Islet precursor cell (in vitro differentiated cells): ENCODE data around the gene PRKD3.

ENCODE experiments used
- DNase-seq: peaks from one replicate; pipeline ENCODE4 v3.0.0-alpha.2; 2018

Gene PRKD3

DNA sequence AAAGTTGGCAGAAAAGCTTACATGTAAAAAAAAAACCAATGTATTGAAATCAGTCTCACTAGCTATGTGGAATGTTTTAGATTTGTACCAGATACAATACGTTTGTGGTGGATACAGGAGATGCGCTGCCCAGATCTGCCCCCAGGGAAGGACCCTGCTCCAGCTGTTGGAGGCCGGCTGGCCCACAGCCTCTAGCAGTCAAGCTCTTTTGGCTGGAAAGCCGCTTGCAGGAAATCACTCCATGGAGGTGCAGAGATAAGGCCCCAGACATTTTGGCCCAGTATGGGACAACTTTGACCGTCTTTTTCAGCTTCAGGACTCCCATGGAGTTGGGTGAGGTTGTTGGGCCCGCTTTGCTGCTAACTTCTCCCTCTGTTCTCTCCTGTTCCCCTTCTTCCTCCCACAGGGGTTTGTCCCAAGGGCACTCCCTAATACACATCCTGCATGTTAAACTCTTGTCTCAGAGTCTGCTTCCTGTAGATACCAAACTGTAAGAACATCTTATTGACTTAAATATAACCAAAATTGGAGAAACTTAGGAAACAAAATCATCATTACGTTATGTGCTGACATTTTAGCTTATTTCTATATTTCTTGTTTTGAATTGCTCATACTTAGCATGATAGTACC is 18.1 kb upstream of the PRKD3 start:
- DNase-seq = no peak

GRCh38 chr2:37340637-37341036 is 16.0 kb upstream of the PRKD3 start:
- no peak for DNase-seq

GRCh38 chr2:37338933-37339332 is 14.3 kb upstream of the PRKD3 start:
- DNase-seq = no peak

DNA sequence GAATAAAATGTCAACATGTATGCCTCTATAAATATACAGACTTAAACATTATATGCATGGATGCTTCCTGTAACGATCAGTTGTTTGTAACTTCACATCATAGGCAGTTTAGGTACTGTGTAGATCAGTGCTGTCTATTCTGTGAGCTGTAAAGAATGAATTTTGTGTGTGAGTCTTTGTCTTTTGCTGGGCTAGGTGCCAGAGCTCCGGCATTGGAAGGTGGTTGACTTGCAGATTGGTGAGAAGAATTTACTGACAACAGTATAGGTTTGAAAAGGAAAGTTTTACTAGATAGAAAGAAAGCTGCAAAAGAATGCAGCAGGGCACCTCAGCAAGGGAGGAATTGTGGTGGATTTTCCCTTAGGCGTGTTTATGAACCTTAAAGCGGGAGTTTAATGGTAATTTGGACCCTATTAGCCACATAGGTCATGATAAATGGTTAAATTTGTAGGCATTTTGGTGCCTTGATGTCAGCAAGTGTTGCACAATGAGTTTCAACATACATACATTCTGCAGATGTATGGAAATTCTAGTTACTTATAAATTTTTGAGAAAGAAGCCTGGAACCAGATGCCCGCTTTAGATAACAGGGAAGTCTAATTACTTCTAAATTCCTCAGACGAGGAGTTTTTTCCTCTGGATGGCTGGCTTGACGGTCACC is 13.1 kb upstream of the PRKD3 start:
- peak; percentile 62 for DNase-seq

DNA sequence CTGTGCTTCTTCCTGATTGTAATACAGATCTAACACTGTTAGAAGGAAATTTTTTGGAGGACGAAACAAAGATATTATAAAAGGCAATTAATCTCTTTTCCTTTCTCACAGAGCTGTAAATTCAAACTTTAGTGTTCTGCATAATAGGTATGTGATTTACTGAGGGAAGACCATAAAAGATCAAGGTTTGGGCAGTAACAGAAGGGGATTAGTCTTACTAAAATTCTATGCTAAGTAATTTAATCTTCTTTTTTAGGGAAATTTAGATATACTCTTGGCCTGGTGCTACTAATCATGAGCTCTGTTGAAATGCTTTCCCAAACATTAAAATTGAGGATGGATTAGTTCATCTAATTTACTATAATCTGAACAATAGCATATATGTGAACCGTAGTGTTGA is 11.0 kb upstream of the PRKD3 start:
- no peak for DNase-seq

- DNase-seq = no peak
Measured at GRCh38 chr2:37333256-37333655, 8.6 kb upstream of the PRKD3 start.

- DNase-seq = no peak
Measured at GRCh38 chr2:37332560-37332959, 7.9 kb upstream of the PRKD3 start.

DNA sequence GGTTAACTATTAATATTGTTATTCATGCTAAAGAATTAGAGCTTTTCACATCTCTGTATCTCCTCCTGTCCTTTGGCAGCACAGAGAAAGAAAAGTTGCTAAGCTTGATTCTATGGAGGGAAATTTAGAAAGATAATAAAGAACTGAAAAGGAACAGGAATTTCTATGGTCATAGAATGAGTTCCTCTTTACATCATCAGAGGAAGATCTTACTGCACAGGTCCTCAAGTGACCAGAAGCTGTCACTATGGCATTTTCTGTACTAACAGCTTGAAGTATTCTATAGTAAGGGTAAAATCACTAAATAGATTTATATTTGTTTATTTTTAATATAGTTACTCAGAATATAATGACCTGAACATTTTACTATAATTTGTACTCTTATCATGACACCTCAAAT is 6.0 kb upstream of the PRKD3 start:
- no peak for DNase-seq

DNA sequence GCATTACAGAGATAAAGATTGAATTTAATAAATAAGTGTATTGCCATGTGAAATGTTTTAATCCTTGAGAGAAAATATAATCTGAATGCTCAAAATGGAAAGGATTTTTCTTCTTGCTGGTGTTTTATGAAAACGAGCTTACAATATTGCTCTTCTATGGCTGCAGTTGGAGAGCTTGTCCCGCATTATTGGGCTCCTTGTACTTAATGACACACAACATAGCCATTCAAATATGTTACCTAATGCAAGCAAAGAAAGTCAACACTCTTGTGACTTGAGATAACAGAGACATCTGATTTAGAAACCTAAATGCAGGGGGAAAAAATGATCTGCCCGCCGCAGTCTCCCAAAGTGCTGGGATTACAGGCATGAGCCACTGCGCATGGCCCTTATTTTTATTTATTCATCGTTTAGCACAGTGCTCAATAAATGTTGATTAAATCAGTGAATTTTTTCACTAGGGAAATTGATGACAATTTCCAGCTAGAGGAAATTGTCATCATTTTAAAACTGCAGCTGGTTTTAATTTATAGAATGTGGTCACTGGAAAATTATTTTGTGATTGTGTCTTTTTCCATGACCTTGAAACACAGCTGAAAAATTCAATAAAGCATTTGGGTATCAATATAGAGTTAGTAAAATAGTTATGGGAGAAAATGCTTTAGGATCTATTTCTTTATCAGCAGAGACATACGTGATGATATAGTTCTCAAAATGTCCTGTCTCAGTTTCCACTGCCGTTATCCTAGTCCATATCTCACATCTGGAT is 2.4 kb upstream of the PRKD3 start:
- DNase-seq = no peak

GRCh38 chr2:37326285-37326684 is 1.7 kb upstream of the PRKD3 start:
- DNase-seq = no peak

- DNase-seq = no peak
Measured at GRCh38 chr2:37325625-37326071, 1.0 kb upstream of the PRKD3 start.

GRCh38 chr2:37324536-37324785 is 172 bp downstream of the PRKD3 start:
- DNase-seq = no peak

DNA sequence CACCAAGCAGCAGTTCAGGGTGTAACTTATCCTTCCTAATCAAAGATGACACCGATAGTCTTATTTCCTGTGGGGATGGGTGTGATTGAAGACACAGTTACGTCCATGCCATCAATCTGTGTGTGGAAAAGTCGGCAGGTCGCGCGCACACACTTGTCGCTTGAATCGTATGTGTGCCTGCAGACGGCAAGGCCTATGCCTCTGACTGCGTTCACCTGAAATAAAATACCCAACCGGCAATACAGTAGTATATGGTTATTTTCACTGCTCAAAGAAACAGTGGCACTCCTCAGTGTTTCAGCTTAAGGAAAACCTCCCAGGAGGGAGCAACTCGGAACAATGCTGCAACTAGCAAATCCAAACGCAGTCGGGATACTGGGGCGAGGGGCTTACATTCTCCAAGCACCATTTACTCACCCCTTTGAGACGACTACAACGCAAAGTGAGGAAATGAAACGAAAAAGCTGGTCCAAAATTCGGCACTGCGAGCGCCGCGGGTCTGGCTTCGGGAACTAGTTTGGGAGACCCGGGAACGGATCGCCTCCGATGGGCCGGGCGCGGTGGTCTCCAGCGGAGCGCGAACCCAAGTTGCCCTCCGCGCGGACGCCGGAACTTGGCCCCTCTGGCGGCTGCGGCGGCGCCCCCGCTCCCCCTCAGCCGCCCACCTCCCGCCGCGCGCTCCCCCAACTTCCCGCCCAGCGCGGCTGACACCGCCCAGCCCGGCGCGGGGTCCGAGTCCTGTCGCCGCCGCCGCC is 675 bp downstream of the PRKD3 start:
- DNase-seq = peak; percentile 64

GRCh38 chr2:37323176-37323780 is 1.4 kb downstream of the PRKD3 start:
- no peak for DNase-seq

DNA sequence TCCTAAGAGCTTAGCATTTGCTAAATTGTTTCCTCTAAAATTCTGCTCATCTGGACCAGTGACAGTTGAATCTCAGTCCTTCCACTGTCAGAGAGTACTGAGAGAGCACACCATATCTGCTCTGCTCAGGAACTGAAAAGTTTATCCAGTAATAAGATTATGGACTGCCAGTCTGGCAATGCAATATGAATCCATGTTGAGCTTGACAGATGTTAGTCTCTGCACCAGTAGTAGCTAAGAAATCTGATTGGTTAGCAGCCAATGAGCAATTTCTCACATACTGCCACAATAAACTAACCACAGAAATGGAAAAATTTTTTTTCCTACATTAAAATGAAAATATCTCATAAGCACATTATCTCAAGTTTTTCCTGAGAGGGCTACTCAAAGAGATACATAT is 2.3 kb downstream of the PRKD3 start:
- no peak for DNase-seq

DNA sequence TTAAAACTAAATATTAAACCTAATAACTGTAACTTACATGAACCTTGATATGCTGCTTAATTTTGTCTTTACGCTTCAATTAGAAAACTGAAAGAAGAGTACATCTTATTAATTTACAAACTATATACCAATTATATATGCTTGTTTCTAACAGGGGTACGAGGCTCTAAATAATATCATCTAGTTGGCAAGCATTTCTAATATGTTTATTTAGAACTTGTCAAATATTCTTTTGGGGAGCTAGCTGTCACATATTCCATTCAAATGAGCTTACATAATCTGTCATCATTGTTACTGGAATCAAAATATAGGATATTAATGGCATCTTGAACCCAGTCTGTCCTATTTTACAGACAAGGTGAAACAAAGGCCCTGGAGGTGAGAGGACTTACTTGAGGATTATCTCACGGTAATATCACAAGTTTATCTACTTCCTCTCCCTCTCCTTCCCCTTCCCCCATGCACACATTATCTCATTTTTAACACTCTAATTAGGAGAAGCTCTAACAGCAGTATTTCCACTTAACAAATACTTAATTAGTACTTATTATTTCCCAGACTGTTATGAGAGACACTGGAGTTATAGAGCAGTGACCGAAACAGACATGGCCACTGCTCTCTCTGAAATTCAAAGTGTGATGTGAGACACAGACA is 3.5 kb downstream of the PRKD3 start:
- no peak for DNase-seq

DNA sequence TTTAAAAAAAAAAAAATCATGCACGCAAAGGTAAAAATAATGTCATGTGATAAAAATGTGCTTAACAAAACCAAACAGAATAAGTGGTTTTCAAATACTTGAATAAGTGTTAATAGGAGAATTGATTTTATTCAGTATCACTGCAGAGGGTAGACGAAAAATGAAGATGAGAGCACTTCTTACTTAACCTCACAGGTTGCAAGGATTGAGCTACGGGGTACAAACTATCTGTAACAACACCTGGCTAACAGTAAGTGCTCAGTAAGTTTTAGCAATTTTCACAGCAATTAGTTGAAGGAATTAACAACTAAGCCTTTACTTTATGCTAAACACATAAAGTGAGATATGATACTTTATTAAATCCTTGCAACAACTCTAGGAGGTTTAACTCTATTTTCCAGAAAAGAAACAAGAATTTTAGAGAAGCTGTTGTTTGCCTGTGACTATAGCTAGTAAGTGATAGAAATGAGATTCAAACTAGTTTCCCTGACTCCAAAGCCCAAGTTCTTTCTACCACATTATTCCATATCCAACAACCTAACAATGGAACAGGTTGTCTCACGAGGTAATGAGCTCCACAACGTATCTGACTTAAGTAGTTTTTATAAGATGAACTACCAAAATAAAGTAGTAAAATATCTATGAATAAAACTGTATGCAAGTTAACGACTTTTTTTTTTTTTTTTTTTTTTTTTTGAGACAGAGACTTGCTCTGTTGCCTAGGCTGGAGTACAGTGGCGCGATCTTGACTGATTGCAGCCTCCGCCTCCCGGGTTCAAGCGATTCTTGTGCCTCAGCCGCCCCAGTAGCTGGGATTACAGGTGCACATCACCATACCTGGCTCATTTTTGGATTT is 4.7 kb downstream of the PRKD3 start:
- DNase-seq = no peak

- no peak for DNase-seq
Measured at GRCh38 chr2:37318401-37318800, 6.2 kb downstream of the PRKD3 start.

- no peak for DNase-seq
Measured at GRCh38 chr2:37317746-37318145, 6.9 kb downstream of the PRKD3 start.

DNA sequence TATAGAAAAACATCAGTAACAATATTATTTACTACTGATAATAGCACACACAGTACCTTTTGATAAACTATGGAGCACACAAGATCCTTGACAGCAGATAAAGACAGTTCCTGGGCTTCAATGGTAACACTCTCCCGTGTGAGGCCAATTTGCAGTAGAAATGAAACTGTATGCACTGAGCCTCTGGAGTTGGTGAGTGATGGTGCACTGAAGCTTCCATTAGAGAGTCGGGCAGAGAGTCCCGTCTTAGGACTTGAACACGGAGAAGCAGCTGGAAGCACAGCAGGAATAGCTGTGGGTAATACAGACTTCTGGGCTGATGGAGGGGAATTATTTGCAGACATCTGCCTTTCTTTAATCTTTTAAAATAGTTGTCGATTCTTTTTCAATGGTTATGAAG is 8.5 kb downstream of the PRKD3 start:
- no peak for DNase-seq

- no peak for DNase-seq
Measured at GRCh38 chr2:37315364-37315763, 9.3 kb downstream of the PRKD3 start.

DNA sequence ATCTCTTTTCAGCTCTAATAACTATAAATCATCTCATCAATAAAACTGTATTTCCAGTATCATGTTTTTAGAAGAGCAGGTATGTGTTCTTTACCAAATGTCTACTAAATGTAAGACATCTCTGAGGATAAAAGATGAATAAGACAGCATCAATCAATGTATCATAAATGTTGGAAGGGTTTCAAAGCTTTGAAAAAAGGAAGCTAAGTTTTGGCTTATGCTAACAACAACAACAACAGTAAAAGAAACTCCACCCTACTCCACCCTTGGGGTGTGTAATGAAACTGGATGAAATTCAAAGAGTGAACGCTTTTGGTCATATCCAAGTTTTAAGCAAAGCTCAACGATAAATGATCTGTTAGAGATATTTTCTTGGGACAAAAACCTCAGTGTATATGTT is 17.1 kb downstream of the PRKD3 start:
- DNase-seq = no peak
